Frontal cortex (tissue), 4 donors: ENCODE data around the gene RPL22L1. TPM values are rescaled to one million over a fixed set of nuclear protein-coding genes. Genes with fewer than 3 reads are reported as not detected.
A peak's percentile ranks its signal among the peaks of the same experiment; 100 is the strongest.
"Not testable (repeated sequence)": the region's sequence is repeated elsewhere in the genome, so short reads cannot be mapped to it uniquely, and the experiment has no call there.

ENCODE experiments used
- DNase-seq, 2 donors: peaks; one replicate each; pipeline ENCODE4 v3.0.0; 2012; ENCODE audit warnings: low spot score in 2 of 2
- FAIRE-seq: peaks from 2 replicates; lab custom pipeline; 2012; peaks lifted over from hg19 to GRCh38; lab: Jason Lieb, UNC
- total RNA-seq: library from RNA; depleted of rRNA; stranded (reverse); fragments of >200 nt; gene quantifications from one replicate; pipeline ENCODE4 v1.2.3, GENCODE V29; 2014
- donor health status: control.
- donor health status: control.
- donor health status: control.

RPL22L1 gene
- total RNA-seq, 1 donor from 2014 or later, result 25.3 TPM

- not testable (repeated sequence) for FAIRE-seq, DNase-seq
Observed at GRCh38 chr3:170884109-170884930, 14.3 kb upstream of the RPL22L1 start.

GRCh38 chr3:170878688-170879087 lies 8.7 kb upstream of the RPL22L1 start:
- not testable (repeated sequence) for DNase-seq, FAIRE-seq

GRCh38 chr3:170877311-170877710 lies 7.3 kb upstream of the RPL22L1 start:
- not testable (repeated sequence) for DNase-seq, FAIRE-seq

- DNase-seq (no peak), FAIRE-seq (no peak)
Observed at GRCh38 chr3:170876537-170876936, 6.5 kb upstream of the RPL22L1 start.

- FAIRE-seq (no peak), DNase-seq (no peak)
Observed at GRCh38 chr3:170869239-170869590, 780 bp downstream of the RPL22L1 start.

- FAIRE-seq (no peak), DNase-seq (no peak)
Observed at GRCh38 chr3:170868577-170869238, 1.3 kb downstream of the RPL22L1 start.

- FAIRE-seq, result no peak
- no peak for DNase-seq
Observed at GRCh38 chr3:170867143-170867937, 2.7 kb downstream of the RPL22L1 start.

GRCh38 chr3:170866499-170866898 lies 3.5 kb downstream of the RPL22L1 start:
- FAIRE-seq, result no peak
- no peak for DNase-seq

GRCh38 chr3:170865209-170866094 lies 4.5 kb downstream of the RPL22L1 start:
- FAIRE-seq (no peak), DNase-seq (no peak)

- FAIRE-seq, result no peak
Observed at GRCh38 chr3:170864525-170865208, 5.3 kb downstream of the RPL22L1 start.

GRCh38 chr3:170863816-170864215 lies 6.2 kb downstream of the RPL22L1 start:
- no peak for FAIRE-seq
- no peak for DNase-seq

More at GRCh38 chr3:170864525-170865208, 5.3 kb downstream of the RPL22L1 start:
- DNase-seq, result no peak

- no peak for FAIRE-seq
- DNase-seq, result no peak
Observed at GRCh38 chr3:170862618-170863374, 7.2 kb downstream of the RPL22L1 start.

- FAIRE-seq, result no peak
- DNase-seq, result no peak
Observed at GRCh38 chr3:170858599-170858998, 11.4 kb downstream of the RPL22L1 start.

- DNase-seq (no peak), FAIRE-seq (no peak)
Observed at GRCh38 chr3:170852324-170852723, 17.7 kb downstream of the RPL22L1 start.

- DNase-seq, result no peak
- peak; percentile 56 for FAIRE-seq
Observed at GRCh38 chr3:170848292-170848917, 21.6 kb downstream of the RPL22L1 start.

- no peak for DNase-seq
- no peak for FAIRE-seq
Observed at GRCh38 chr3:170844377-170844776, 25.6 kb downstream of the RPL22L1 start.

- no peak for DNase-seq
- FAIRE-seq, result no peak
Observed at GRCh38 chr3:170840291-170840859, 29.6 kb downstream of the RPL22L1 start.
